GM18502 (cell line): ENCODE measurements around the gene NAGA.

Experiments
- ATAC-seq: cut with Tn5 transposase; IDR thresholded peaks from one replicate; pipeline ENCODE4 v1.9.1; 2021; ENCODE audit warnings: mild to moderate bottlenecking; ENCODE audit not compliant: unreplicated experiment, poor library complexity

The NAGA gene

GRCh38 chr22:42052765-42053164 lies 17.8 kb downstream of the NAGA start:
- ATAC-seq, result no peak

- ATAC-seq, result no peak
Measured at GRCh38 chr22:42050641-42051180, 19.9 kb downstream of the NAGA start.

GRCh38 chr22:42041784-42042183 lies 28.8 kb downstream of the NAGA start:
- ATAC-seq, result no peak

- no peak for ATAC-seq
Measured at GRCh38 chr22:42039271-42039670, 31.3 kb downstream of the NAGA start.

GRCh38 chr22:42035256-42035655 lies 35.4 kb downstream of the NAGA start:
- ATAC-seq, result no peak

GRCh38 chr22:42033263-42034181 lies 37.1 kb downstream of the NAGA start:
- ATAC-seq, result no peak

- ATAC-seq, result no peak
Measured at GRCh38 chr22:42026705-42027104, 43.9 kb downstream of the NAGA start.

GRCh38 chr22:42025421-42025820 lies 45.2 kb downstream of the NAGA start:
- no peak for ATAC-seq

- no peak for ATAC-seq
Measured at GRCh38 chr22:42022162-42022847, 48.3 kb downstream of the NAGA start.

GRCh38 chr22:42021571-42021970 lies 49.0 kb downstream of the NAGA start:
- ATAC-seq, result no peak

- ATAC-seq, result no peak
Measured at GRCh38 chr22:42018224-42018623, 52.4 kb downstream of the NAGA start.

- ATAC-seq, result no peak
Measured at GRCh38 chr22:42016111-42016510, 54.5 kb downstream of the NAGA start.

- no peak for ATAC-seq
Measured at GRCh38 chr22:42013385-42013784, 57.2 kb downstream of the NAGA start.

GRCh38 chr22:42010778-42011177 lies 59.8 kb downstream of the NAGA start:
- ATAC-seq, result no peak
